OCI-LY1 (cell line): ENCODE measurements around the gene CLCNKB.

ENCODE experiments used
- H2AFZ ChIP-seq: fragments of 200-600 bp; sonication (generic), shearing (Covaris generic); 2 replicates; pipeline ENCODE4 v1.6.0; 2014; ENCODE audit warnings: antibody characterized with exemption, mild to moderate bottlenecking, low read length
- H3F3A ChIP-seq: fragments of 200-600 bp; sonication (generic), shearing (Covaris generic); 2 replicates; pipeline ENCODE4 v1.6.0; 2014; ENCODE audit warnings: mild to moderate bottlenecking, antibody characterized with exemption, low read length, moderate library complexity; ENCODE audit not compliant: insufficient read depth
- H3K27ac ChIP-seq: fragments of 200-600 bp; sonication (generic); 2 replicates; pipeline ENCODE4 v1.5.1; 2014; ENCODE audit warnings: low read length, mixed run types, mild to moderate bottlenecking, low read depth; ENCODE audit not compliant: poor library complexity, severe bottlenecking
- H3K27me3 ChIP-seq: fragments of 200-600 bp; sonication (generic); 2 replicates; pipeline ENCODE4 v1.6.0; 2014; ENCODE audit warnings: antibody characterized with exemption, mild to moderate bottlenecking, low read length, moderate library complexity; ENCODE audit not compliant: insufficient read depth
- H3K36me3 ChIP-seq: fragments of 200-600 bp; sonication (generic); 2 replicates; pipeline ENCODE4 v1.6.1; 2014; ENCODE audit warnings: mild to moderate bottlenecking, antibody characterized with exemption, low read length, moderate library complexity, mixed read lengths; ENCODE audit not compliant: insufficient read depth
- H3K4me1 ChIP-seq: fragments of 200-600 bp; sonication (generic); 2 replicates; pipeline ENCODE4 v1.5.1; 2014; ENCODE audit warnings: mild to moderate bottlenecking, low read length, moderate library complexity; ENCODE audit not compliant: insufficient read depth, severe bottlenecking
- H3K4me2 ChIP-seq: fragments of 200-600 bp; sonication (generic), shearing (Covaris generic); 2 replicates; pipeline ENCODE4 v1.6.1; 2014; ENCODE audit warnings: low read length
- H3K4me3 ChIP-seq: fragments of 200-600 bp; sonication (generic); 2 replicates; pipeline ENCODE4 v1.5.1; 2014; ENCODE audit warnings: low read length, low read depth, mild to moderate bottlenecking, mixed read lengths; ENCODE audit not compliant: poor library complexity, severe bottlenecking
- H3K79me2 ChIP-seq: fragments of 200-600 bp; shearing (Covaris generic); 2 replicates; pipeline ENCODE4 v1.6.1; 2016; ENCODE audit warnings: mixed run types, low read length, mixed read lengths; ENCODE audit not compliant: insufficient read depth
- H3K9ac ChIP-seq: fragments of 200-600 bp; sonication (generic), shearing (Covaris generic); 2 replicates; pipeline ENCODE4 v1.6.1; 2014; ENCODE audit warnings: mild to moderate bottlenecking, low read length, mixed read lengths
- H3K9me2 ChIP-seq: fragments of 200-600 bp; sonication (generic), shearing (Covaris generic); 2 replicates; pipeline ENCODE4 v1.6.1; 2014; ENCODE audit warnings: low read depth, mild to moderate bottlenecking, low read length, mixed read lengths
- H3K9me3 ChIP-seq: fragments of 200-600 bp; shearing (Covaris generic); 2 replicates; pipeline ENCODE4 v1.6.1; 2014; ENCODE audit warnings: low read length, mixed read lengths
- H4K20me1 ChIP-seq: fragments of 200-600 bp; sonication (generic), shearing (Covaris generic); 2 replicates; pipeline ENCODE4 v1.6.0; 2016; ENCODE audit warnings: mild to moderate bottlenecking, low read length; ENCODE audit not compliant: insufficient read depth
- EZH2 ChIP-seq: fragments of 200-600 bp; sonication (generic), shearing (Covaris generic); IDR thresholded peaks from 2 replicates; pipeline ENCODE4 v1.8.0; 2017; ENCODE audit warnings: borderline replicate concordance, mixed run types, mild to moderate bottlenecking, antibody characterized with exemption, low read length, moderate library complexity, mixed read lengths
- TF ChIP-seq, protein P1 (sequence below): fragments of 200-600 bp; sonication (generic), shearing (Covaris generic); IDR thresholded peaks from 2 replicates; pipeline ENCODE4 v1.5.1; 2017; ENCODE audit warnings: mild to moderate bottlenecking, antibody characterized with exemption, low read length, moderate library complexity, mixed read lengths

The CLCNKB gene

DNA sequence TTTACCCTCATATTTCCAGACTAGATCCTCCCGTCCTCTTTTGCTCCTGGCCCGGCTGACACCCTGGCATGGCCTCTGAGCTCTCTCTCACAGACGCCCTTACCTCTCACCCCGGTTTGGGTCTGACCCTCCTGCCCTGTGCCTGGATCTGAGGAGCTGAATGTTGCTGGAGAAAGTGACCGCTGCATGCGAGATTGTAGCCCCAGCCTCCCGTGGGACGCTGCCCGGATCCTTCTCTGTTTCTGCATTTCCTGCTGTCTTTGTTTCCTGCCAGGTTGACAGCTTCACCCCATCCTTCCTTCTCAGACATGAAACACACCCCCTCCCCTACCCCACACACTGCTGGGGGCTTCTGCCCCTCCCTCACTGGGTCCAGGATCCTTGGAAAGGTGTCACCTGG lies 20.3 kb downstream of the CLCNKB start:
- H3K79me2 ChIP-seq, result no peaks in the 10 kb centered on the region

DNA sequence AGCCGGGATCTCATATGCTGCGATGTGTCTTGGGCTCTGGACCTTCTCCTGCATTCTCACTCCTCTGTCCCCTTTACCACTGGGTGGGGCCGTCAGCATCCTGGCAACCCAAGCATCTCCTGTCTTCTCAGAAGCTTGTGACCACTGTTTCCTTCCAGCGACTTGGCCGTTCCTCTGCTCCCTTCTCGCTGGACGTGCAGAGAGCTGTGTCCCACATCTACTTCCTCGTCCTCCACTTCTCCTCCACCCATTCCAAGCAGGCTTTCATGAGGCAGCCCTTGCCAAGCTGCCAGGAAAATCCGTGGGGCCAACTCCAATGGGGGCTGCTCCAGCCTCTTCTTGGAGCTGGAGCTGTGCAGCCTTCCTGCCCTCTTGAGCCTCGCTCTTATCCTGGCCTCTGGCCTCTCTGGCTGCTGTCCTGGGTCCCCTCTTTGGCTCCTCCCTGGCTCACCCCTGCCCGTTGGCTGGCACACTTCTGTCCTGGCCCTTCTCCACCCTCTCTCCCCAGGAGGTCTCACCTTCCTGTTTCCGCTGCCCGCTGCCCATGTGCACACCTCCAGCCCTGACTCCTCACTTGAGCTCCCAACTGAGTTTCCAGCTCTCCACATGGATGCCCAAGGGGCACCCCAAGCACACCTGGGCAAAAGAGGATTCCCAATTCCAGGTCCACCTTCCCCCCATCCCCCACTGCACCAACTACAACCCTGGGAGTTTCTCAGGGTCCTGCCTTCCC lies 21.1 kb downstream of the CLCNKB start:
- Histone ChIP-seq H3K27me3 (0 out of 2 replicates have a peak, but pooled peaks cover 6% of the 10 kb centered on the region), H3K27ac (no peak overlapping the region)

More for the DNA sequence above, 20.3 kb downstream of the CLCNKB start:
- Histone ChIP-seq H2AFZ (no peak overlapping the region), H3K27me3 (0 out of 2 replicates have a peak, but pooled peaks cover 6% of the 10 kb centered on the region), H3K36me3 (no peaks in the 10 kb centered on the region), H3K4me1 (no peaks in the 10 kb centered on the region), H3K9me3 (no peaks in the 10 kb centered on the region), H3K27ac (no peak overlapping the region), H4K20me1 (no peaks in the 10 kb centered on the region), H3K9ac (no peak overlapping the region), H3K4me3 (no peak overlapping the region), H3K9me2 (no peaks in the 10 kb centered on the region), H3F3A (no peaks in the 10 kb centered on the region), H3K4me2 (no peak overlapping the region)
- no peak for TF ChIP-seq EZH2
- TF ChIP-seq, protein P1, sequence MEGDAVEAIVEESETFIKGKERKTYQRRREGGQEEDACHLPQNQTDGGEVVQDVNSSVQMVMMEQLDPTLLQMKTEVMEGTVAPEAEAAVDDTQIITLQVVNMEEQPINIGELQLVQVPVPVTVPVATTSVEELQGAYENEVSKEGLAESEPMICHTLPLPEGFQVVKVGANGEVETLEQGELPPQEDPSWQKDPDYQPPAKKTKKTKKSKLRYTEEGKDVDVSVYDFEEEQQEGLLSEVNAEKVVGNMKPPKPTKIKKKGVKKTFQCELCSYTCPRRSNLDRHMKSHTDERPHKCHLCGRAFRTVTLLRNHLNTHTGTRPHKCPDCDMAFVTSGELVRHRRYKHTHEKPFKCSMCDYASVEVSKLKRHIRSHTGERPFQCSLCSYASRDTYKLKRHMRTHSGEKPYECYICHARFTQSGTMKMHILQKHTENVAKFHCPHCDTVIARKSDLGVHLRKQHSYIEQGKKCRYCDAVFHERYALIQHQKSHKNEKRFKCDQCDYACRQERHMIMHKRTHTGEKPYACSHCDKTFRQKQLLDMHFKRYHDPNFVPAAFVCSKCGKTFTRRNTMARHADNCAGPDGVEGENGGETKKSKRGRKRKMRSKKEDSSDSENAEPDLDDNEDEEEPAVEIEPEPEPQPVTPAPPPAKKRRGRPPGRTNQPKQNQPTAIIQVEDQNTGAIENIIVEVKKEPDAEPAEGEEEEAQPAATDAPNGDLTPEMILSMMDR, result no peak

DNA sequence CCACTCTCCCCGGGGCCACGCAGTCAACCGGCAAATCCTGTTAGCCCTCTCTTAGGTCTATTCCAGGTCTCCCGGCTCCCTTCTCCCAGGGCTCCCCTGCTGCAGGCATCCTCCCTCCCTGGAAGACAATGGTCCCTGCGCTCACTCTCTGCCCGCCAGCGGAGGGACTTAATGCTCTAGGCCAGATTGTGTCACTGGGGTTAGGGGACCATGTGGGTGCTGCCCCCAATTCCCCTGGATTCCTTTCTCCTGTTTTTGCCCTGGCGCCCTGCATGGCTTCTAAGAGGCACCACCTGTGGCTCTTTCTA lies 21.6 kb downstream of the CLCNKB start:
- Histone ChIP-seq H3K4me3 (no peak overlapping the region), H3K27me3 (0 out of 2 replicates have a peak, but pooled peaks cover 6% of the 10 kb centered on the region), H2AFZ (no peak overlapping the region), H3K4me1 (no peaks in the 10 kb centered on the region), H3K4me2 (no peak overlapping the region), H3F3A (no peaks in the 10 kb centered on the region), H3K79me2 (no peaks in the 10 kb centered on the region), H3K27ac (no peak overlapping the region), H3K9ac (no peak overlapping the region), H3K9me2 (no peaks in the 10 kb centered on the region), H4K20me1 (no peaks in the 10 kb centered on the region), H3K9me3 (no peaks in the 10 kb centered on the region), H3K36me3 (no peaks in the 10 kb centered on the region)
- TF ChIP-seq, protein P1, result no peak

More for the DNA sequence above, 21.1 kb downstream of the CLCNKB start:
- H4K20me1 ChIP-seq, result no peaks in the 10 kb centered on the region
- H3K9ac ChIP-seq, result no peak overlapping the region
- no peaks in the 10 kb centered on the region for H3K9me3 ChIP-seq
- no peak overlapping the region for H2AFZ ChIP-seq
- no peak overlapping the region for H3K4me2 ChIP-seq
- H3K4me1 ChIP-seq, result no peaks in the 10 kb centered on the region
- H3K79me2 ChIP-seq, result no peaks in the 10 kb centered on the region
- TF ChIP-seq EZH2, result no peak
- TF ChIP-seq, protein P1, result no peak
- no peaks in the 10 kb centered on the region for H3K36me3 ChIP-seq
- no peak overlapping the region for H3K4me3 ChIP-seq
- H3F3A ChIP-seq, result no peaks in the 10 kb centered on the region
- H3K9me2 ChIP-seq, result no peaks in the 10 kb centered on the region
